ENCODE results near the gene ZBTB21. TPM values are rescaled to one million over a fixed set of nuclear protein-coding genes. Genes with fewer than 3 reads are reported as not detected.

The ZBTB21 gene
- total and polyA plus RNA-seq, 9 of the 15 experiments (the other 6 are each of a cell fraction or from before 2014, with no cell fraction given), result 2.2 to 15.2 (median 8.7) TPM

DNA sequence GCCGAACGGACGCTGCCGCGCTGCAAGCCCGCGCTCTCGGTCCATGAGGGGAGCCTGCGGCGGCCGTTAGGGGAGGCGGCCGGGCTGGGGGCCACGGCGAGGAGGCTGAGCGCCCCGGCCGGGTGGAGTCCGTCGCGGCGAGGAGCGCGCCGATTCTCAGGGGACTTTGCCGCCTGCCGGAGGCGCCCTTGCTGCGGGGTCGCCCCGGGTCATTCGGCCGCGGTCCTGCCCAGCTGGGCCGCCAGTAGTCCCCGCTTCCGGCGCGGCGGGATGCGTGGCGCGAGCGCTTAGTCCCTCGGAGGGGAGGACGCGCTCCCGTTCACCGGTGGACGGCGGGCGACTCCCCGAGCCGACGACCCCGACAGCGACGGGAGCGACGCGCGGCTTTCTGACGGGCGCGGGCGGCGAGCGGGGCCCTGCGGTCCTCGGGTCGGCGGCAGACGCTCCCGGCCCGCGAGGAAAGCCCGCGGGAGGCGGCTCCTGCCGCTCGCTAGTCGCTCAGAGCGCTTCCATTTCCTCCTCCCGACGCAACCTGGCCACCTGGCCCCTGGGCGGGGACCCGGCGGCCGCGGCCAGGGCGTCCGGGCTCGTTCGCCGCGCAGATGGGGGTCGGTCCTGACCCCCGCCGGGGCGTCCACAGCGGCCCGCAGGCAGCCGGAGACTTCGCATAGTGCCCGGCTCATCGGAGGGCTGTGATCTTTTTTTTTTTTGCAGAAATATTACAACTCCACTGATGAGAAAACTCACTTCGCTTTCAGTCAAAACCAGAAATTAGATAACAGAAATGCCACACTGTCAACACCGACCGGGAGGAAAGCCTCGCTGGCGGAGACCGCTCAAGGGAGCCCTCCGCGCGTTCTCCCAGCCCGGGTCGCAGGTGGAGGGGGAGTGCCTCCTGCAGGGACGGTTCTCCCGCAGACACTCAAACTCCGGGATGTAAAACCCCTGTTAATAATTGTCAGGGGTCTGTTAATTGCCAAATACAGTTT lies 641 bp upstream of the ZBTB21 start (continued):
- TF ChIP-seq, protein P1, sequence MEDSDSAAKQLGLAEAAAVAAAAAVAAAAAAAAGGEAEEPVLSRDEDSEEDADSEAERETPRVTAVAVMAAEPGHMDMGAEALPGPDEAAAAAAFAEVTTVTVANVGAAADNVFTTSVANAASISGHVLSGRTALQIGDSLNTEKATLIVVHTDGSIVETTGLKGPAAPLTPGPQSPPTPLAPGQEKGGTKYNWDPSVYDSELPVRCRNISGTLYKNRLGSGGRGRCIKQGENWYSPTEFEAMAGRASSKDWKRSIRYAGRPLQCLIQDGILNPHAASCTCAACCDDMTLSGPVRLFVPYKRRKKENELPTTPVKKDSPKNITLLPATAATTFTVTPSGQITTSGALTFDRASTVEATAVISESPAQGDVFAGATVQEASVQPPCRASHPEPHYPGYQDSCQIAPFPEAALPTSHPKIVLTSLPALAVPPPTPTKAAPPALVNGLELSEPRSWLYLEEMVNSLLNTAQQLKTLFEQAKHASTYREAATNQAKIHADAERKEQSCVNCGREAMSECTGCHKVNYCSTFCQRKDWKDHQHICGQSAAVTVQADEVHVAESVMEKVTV (CRISPR knock-in tag; IDR thresholded peaks at IDR 0.05), result no peak
- TF ChIP-seq, protein P2, sequence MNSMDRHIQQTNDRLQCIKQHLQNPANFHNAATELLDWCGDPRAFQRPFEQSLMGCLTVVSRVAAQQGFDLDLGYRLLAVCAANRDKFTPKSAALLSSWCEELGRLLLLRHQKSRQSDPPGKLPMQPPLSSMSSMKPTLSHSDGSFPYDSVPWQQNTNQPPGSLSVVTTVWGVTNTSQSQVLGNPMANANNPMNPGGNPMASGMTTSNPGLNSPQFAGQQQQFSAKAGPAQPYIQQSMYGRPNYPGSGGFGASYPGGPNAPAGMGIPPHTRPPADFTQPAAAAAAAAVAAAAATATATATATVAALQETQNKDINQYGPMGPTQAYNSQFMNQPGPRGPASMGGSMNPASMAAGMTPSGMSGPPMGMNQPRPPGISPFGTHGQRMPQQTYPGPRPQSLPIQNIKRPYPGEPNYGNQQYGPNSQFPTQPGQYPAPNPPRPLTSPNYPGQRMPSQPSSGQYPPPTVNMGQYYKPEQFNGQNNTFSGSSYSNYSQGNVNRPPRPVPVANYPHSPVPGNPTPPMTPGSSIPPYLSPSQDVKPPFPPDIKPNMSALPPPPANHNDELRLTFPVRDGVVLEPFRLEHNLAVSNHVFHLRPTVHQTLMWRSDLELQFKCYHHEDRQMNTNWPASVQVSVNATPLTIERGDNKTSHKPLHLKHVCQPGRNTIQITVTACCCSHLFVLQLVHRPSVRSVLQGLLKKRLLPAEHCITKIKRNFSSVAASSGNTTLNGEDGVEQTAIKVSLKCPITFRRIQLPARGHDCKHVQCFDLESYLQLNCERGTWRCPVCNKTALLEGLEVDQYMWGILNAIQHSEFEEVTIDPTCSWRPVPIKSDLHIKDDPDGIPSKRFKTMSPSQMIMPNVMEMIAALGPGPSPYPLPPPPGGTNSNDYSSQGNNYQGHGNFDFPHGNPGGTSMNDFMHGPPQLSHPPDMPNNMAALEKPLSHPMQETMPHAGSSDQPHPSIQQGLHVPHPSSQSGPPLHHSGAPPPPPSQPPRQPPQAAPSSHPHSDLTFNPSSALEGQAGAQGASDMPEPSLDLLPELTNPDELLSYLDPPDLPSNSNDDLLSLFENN (IDR thresholded peaks at IDR 0.05; ENCODE audit: low read depth in 2 of 2, low read length in 2 of 2), result no peak
- TF ChIP-seq NCOA1 (IDR thresholded peaks at IDR 0.05; ENCODE audit: low read depth) (no peak), ZNF121 (CRISPR knock-in tag; conservative IDR thresholded peaks at IDR 0.05) (no peak), KLF10 (CRISPR knock-in tag; IDR thresholded peaks at IDR 0.05) (no peak), FOXM1 (IDR thresholded peaks at IDR 0.05; ENCODE audit: low read depth) (no peak), FOXM1 (CRISPR knock-in tag; IDR thresholded peaks at IDR 0.05; ENCODE audit: low read depth) (0 out of 2 replicates have a peak, but pooled peaks have one; percentile 78), MEF2A (IDR thresholded peaks at IDR 0.05; ENCODE audit: control insufficient read depth, low read depth, low read length) (no peak), ZNF76 (CRISPR knock-in tag; IDR thresholded peaks at IDR 0.05; ENCODE audit: borderline replicate concordance) (no peak), BCOR (IDR thresholded peaks at IDR 0.05) (no peak), CREM (IDR thresholded peaks at IDR 0.05; ENCODE audit: low read depth) (peak; percentile 48; the same call in 1 of the 2 replicates), ZSCAN32 (CRISPR knock-in tag; IDR thresholded peaks at IDR 0.05) (no peak), FOXA1 (IDR thresholded peaks at IDR 0.05; ENCODE audit: borderline replicate concordance) (no peak), RHOXF2B (CRISPR knock-in tag; conservative IDR thresholded peaks at IDR 0.05) (no peak), ZNF232 (CRISPR knock-in tag; IDR thresholded peaks at IDR 0.05) (no peak), MTF1 (CRISPR knock-in tag; IDR thresholded peaks at IDR 0.05; ENCODE audit: borderline replicate concordance) (no peak), LEF1 (IDR thresholded peaks at IDR 0.05) (no peak)
- TF ChIP-seq, protein P3, sequence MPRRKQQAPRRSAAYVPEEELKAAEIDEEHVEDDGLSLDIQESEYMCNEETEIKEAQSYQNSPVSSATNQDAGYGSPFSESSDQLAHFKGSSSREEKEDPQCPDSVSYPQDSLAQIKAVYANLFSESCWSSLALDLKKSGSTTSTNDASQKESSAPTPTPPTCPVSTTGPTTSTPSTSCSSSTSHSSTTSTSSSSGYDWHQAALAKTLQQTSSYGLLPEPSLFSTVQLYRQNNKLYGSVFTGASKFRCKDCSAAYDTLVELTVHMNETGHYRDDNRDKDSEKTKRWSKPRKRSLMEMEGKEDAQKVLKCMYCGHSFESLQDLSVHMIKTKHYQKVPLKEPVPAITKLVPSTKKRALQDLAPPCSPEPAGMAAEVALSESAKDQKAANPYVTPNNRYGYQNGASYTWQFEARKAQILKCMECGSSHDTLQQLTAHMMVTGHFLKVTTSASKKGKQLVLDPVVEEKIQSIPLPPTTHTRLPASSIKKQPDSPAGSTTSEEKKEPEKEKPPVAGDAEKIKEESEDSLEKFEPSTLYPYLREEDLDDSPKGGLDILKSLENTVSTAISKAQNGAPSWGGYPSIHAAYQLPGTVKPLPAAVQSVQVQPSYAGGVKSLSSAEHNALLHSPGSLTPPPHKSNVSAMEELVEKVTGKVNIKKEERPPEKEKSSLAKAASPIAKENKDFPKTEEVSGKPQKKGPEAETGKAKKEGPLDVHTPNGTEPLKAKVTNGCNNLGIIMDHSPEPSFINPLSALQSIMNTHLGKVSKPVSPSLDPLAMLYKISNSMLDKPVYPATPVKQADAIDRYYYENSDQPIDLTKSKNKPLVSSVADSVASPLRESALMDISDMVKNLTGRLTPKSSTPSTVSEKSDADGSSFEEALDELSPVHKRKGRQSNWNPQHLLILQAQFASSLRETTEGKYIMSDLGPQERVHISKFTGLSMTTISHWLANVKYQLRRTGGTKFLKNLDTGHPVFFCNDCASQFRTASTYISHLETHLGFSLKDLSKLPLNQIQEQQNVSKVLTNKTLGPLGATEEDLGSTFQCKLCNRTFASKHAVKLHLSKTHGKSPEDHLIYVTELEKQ (CRISPR knock-in tag; IDR thresholded peaks at IDR 0.05), result no peak
- TF ChIP-seq, protein P4, sequence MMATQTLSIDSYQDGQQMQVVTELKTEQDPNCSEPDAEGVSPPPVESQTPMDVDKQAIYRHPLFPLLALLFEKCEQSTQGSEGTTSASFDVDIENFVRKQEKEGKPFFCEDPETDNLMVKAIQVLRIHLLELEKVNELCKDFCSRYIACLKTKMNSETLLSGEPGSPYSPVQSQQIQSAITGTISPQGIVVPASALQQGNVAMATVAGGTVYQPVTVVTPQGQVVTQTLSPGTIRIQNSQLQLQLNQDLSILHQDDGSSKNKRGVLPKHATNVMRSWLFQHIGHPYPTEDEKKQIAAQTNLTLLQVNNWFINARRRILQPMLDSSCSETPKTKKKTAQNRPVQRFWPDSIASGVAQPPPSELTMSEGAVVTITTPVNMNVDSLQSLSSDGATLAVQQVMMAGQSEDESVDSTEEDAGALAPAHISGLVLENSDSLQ (IDR thresholded peaks at IDR 0.05), result no peak

Data from K562 (cell line).